ENCODE measurements around the gene PARD6A.

The PARD6A gene, protein sequence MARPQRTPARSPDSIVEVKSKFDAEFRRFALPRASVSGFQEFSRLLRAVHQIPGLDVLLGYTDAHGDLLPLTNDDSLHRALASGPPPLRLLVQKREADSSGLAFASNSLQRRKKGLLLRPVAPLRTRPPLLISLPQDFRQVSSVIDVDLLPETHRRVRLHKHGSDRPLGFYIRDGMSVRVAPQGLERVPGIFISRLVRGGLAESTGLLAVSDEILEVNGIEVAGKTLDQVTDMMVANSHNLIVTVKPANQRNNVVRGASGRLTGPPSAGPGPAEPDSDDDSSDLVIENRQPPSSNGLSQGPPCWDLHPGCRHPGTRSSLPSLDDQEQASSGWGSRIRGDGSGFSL

DNA sequence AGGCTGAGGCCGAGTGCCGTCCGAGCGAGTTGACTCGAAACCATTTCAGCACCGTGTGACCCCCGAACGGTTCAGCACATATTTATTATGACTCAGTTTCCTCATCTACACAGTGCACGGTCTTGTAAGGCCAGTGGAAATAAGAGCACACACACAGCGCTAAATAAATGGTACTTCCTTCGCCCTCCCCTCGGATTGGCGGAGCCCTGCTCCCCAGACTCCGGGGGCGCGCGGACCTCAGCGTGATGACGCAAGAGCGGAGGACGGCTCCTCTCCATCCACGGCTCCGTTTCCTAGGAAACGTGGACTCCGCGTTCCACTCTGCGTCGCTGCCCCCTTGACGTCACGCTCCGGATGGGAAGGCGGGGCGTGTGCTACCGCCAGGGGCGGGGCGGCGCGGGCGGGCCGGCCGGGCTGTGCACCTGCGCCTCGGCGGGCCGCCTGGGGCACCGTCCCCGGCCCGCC lies at the start of gene PARD6A:
Gene PARD6A, plus strand, starts transcription at position 397 of the 465 bp plus-strand sequence. CDS start 79 bp downstream, outside the sequence.
- TF ChIP-seq, protein P1, sequence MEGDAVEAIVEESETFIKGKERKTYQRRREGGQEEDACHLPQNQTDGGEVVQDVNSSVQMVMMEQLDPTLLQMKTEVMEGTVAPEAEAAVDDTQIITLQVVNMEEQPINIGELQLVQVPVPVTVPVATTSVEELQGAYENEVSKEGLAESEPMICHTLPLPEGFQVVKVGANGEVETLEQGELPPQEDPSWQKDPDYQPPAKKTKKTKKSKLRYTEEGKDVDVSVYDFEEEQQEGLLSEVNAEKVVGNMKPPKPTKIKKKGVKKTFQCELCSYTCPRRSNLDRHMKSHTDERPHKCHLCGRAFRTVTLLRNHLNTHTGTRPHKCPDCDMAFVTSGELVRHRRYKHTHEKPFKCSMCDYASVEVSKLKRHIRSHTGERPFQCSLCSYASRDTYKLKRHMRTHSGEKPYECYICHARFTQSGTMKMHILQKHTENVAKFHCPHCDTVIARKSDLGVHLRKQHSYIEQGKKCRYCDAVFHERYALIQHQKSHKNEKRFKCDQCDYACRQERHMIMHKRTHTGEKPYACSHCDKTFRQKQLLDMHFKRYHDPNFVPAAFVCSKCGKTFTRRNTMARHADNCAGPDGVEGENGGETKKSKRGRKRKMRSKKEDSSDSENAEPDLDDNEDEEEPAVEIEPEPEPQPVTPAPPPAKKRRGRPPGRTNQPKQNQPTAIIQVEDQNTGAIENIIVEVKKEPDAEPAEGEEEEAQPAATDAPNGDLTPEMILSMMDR (IDR thresholded peaks at IDR 0.05; ENCODE audit: insufficient read depth, low read depth, low read length, missing control alignments), result no peak
- H3K4me3 ChIP-seq (ENCODE audit: low read depth, low read length), result peak within 1 kb of the TSS; percentile 62

DNA sequence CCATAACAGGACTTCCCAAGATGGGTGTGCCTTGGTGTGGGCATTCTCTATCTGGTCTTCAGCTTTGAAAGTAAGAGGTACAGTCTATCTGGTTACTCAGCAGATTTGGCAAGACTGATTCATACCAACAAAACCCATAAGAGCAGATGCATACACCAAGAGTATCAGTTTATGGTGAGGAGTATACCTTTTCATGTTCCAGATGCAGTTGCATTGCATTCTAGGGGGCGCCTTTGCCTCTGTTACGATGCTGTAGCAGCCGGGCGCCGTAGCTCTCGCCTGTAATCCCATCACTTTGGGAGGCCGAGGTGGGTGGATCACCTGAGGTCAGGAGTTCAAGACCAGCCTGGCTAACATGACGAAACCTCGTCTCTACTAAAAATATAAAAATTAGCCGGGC lies 47.0 kb upstream of the PARD6A start:
- TF ChIP-seq, protein P1 (IDR thresholded peaks at IDR 0.05; ENCODE audit: insufficient read depth, low read depth, low read length, missing control alignments), result no peak
- DNase-seq (ENCODE audit: low read depth), result no peak
- no peak overlapping the region for H3K4me3 ChIP-seq (ENCODE audit: low read depth, low read length)

More for the DNA sequence above, at the start of gene PARD6A:
- DNase-seq (ENCODE audit: low read depth), result peak; percentile 99

DNA sequence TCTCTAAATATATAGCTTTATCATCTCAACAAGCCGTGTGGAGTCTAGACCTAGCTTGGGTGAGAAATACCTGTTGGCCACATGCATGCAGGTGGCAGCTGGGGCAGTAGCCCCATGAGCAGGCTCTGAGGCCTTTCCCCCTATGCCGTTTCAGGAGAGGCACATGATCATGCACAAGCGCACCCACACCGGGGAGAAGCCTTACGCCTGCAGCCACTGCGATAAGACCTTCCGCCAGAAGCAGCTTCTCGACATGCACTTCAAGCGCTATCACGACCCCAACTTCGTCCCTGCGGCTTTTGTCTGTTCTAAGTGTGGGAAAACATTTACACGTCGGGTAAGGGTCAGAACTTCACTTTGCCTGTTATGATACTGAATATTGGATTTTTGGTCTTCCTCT lies 32.5 kb upstream of the PARD6A start:
- no peak for DNase-seq (ENCODE audit: low read depth)
- H3K4me3 ChIP-seq (ENCODE audit: low read depth, low read length), result no peak overlapping the region
- TF ChIP-seq, protein P1 (IDR thresholded peaks at IDR 0.05; ENCODE audit: insufficient read depth, low read depth, low read length, missing control alignments), result no peak

DNA sequence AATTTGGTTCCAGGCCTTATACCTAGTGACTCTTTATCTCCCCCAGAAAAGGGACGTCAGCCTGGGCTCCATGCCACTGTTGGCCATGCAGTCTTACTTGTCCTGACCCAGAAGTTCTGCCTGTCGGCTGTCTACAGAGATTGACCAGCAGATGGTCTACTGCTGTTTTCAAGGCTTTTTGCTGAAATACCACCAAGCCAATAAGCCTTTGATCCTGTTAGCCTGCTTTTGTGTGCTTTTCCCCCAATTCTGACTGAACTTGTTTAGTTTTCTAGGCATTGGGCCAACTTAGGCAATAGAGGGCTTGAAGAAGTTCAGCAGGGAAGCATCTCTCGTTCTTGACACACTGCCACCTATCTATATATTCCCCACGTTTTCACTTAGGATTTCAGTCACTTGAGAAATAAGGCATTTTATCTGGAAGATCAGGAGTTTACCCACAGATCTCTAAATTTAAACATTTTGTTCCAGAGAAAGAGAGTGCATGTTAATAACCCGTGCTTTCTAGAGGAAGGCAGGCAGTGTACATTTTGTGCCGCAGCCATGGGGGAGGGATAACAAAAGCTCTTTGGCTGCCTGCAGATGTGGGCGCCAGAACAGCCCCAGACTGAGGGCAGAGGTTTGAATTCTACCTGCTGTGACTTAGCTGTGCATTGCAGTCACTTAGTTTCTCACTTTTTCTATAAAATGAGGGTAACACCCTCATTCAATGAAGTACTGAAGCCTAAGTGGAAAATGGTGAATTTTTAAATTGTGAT lies 28.2 kb upstream of the PARD6A start:
- TF ChIP-seq, protein P1 (IDR thresholded peaks at IDR 0.05; ENCODE audit: insufficient read depth, low read depth, low read length, missing control alignments), result no peak
- DNase-seq (ENCODE audit: low read depth), result no peak
- H3K4me3 ChIP-seq (ENCODE audit: low read depth, low read length), result no peak overlapping the region

DNA sequence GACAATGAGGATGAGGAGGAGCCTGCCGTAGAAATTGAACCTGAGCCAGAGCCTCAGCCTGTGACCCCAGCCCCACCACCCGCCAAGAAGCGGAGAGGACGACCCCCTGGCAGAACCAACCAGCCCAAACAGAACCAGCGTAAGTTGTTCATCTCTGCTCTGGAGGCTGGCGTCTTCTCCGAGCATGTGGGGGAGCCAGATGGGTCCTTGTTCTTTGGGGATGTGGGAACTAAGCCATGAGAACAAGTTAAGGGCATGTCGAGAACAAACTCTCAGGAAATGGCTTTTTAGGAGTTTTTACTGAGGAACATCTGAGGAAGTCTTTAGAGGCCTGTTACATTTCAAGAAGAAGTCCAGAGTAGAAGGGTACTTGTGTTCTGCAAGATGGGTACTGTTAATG lies 24.0 kb upstream of the PARD6A start:
- H3K4me3 ChIP-seq (ENCODE audit: low read depth, low read length), result no peak overlapping the region
- TF ChIP-seq, protein P1 (IDR thresholded peaks at IDR 0.05; ENCODE audit: insufficient read depth, low read depth, low read length, missing control alignments), result no peak
- DNase-seq (ENCODE audit: low read depth), result no peak

DNA sequence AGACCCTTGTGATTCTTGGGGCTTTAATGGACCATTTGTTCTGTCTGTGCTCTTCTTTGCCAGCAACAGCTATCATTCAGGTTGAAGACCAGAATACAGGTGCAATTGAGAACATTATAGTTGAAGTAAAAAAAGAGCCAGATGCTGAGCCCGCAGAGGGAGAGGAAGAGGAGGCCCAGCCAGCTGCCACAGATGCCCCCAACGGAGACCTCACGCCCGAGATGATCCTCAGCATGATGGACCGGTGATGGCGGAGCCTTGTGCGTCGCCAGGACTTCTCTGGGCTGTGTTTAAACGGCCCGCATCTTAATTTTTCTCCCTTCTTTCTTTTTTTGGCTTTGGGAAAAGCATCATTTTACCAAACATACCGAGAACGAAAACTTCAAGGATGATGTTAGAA lies 23.1 kb upstream of the PARD6A start:
- TF ChIP-seq, protein P1 (IDR thresholded peaks at IDR 0.05; ENCODE audit: insufficient read depth, low read depth, low read length, missing control alignments), result no peak
- H3K4me3 ChIP-seq (ENCODE audit: low read depth, low read length), result no peak overlapping the region
- no peak for DNase-seq (ENCODE audit: low read depth)

All from GM12865 (cell line).